ENCODE results near the gene SNX9.

SNX9 gene

GRCh38 chr6:157981395-157982101 is 158.5 kb downstream of the SNX9 start, which contains the start of gene SYNJ2:
TSS of gene SYNJ2 (plus strand) at chr6:157981863. CDS start at chr6:157981962, 99 bp downstream.
- peak; percentile 86 for ATAC-seq

GRCh38 chr6:157982102-157982562 is 159.1 kb downstream of the SNX9 start:
- ATAC-seq, result peak; percentile 6 to 7

- ATAC-seq, result no peak
These were observed 159.7 kb downstream of the SNX9 start for GRCh38 chr6:157982563-157983405.

GRCh38 chr6:157983406-157984119 is 160.5 kb downstream of the SNX9 start:
- ATAC-seq, result no peak

- no peak for ATAC-seq
These were observed 161.1 kb downstream of the SNX9 start for GRCh38 chr6:157984128-157984527.

- no peak for ATAC-seq
These were observed 161.7 kb downstream of the SNX9 start for GRCh38 chr6:157984686-157985225.

- ATAC-seq, result no peak
These were observed 162.5 kb downstream of the SNX9 start for GRCh38 chr6:157985378-157986155.

GRCh38 chr6:157987788-157988699 is 165.0 kb downstream of the SNX9 start:
- ATAC-seq, result no peak

GRCh38 chr6:157988700-157989063 is 165.6 kb downstream of the SNX9 start:
- ATAC-seq, result no peak

- no peak for ATAC-seq
These were observed 166.7 kb downstream of the SNX9 start for GRCh38 chr6:157989541-157990289.

- peak; percentile 38 to 49 for ATAC-seq
These were observed 167.4 kb downstream of the SNX9 start for GRCh38 chr6:157990321-157991066.

- no peak for ATAC-seq
These were observed 168.0 kb downstream of the SNX9 start for GRCh38 chr6:157991067-157991432.

GRCh38 chr6:157993076-157993475 is 170.0 kb downstream of the SNX9 start:
- no peak for ATAC-seq

- ATAC-seq, result no peak
These were observed 171.2 kb downstream of the SNX9 start for GRCh38 chr6:157994125-157994795.
